K562 (cell line): ENCODE data around the gene RAP2B. TPM values are rescaled to one million over a fixed set of nuclear protein-coding genes. Genes with fewer than 3 reads are reported as not detected.

Experiments
- ARID3B ChIP-seq: fragments of 250-450 bp; sonication (Bioruptor Pico); IDR thresholded peaks from 2 replicates; pipeline ENCODE4 v1.4.0; 2020; ENCODE audit warnings: borderline replicate concordance
- CBX8 ChIP-seq: fragments of 200-600 bp; sonication (generic); IDR thresholded peaks from 2 replicates; pipeline ENCODE4 v1.6.1; 2012; ENCODE audit warnings: borderline replicate concordance, mixed run types, low read depth, mild to moderate bottlenecking, moderate library complexity, mixed read lengths, low read length, control low read depth, inconsistent platforms; ENCODE audit not compliant: poor library complexity, severe bottlenecking; ENCODE audit errors: extremely low read depth
- CEBPG ChIP-seq, 3 experiments: fragments of 200-800 bp in 1 of 3; sonication (Bioruptor generic) in 1 of 3; sonication (generic) in 1 of 3; formaldehyde crosslinking in 1 of 3; IDR thresholded peaks in 2 of 3; conservative IDR thresholded peaks in 1 of 3; 2 replicates each; pipeline versions ENCODE4 v1.6.1 to v1.8.0; 2016 to 2022; ENCODE audit warnings: missing compliant biosample characterization in 2 of 3, missing genetic modification characterization in 2 of 3, mild to moderate bottlenecking in 1 of 3, missing genetic modification reagents in 1 of 3
- DPF2 ChIP-seq: fragments of 450-650 bp; IDR thresholded peaks from 2 replicates; pipeline ENCODE4 v1.6.1; 2016
- E2F8 ChIP-seq: fragments of 450-650 bp; IDR thresholded peaks from 2 replicates; pipeline ENCODE4 v1.7.1; 2018; ENCODE audit warnings: mild to moderate bottlenecking, low read depth; ENCODE audit not compliant: partially characterized antibody
- GTF2E2 ChIP-seq: fragments of 200-800 bp; sonication (Bioruptor generic); IDR thresholded peaks from 2 replicates; pipeline ENCODE4 v1.6.1; 2016; ENCODE audit warnings: missing genetic modification characterization, missing compliant biosample characterization
- HMGXB4 ChIP-seq: sonication (generic); formaldehyde crosslinking; IDR thresholded peaks from 2 replicates; pipeline ENCODE4 v1.8.1; 2023; ENCODE audit warnings: mild to moderate bottlenecking, missing genetic modification reagents
- IRF1 ChIP-seq: sonication (generic); formaldehyde crosslinking; IDR thresholded peaks from 2 replicates; pipeline ENCODE4 v1.8.0; 2022; ENCODE audit warnings: missing genetic modification reagents, mild to moderate bottlenecking, borderline replicate concordance
- JUN ChIP-seq, 2 experiments: sonication (generic) in 1 of 2; formaldehyde crosslinking in 1 of 2; IDR thresholded peaks; 2 replicates each; pipeline versions ENCODE4 v1.6.1 to v1.8.0; 2012 to 2022; ENCODE audit warnings: borderline replicate concordance in 2 of 2, mild to moderate bottlenecking in 2 of 2, improper control_type of control experiment in 1 of 2, low read depth in 1 of 2, low read length in 1 of 2, missing genetic modification reagents in 1 of 2
- MAFK ChIP-seq: IDR thresholded peaks from 2 replicates; pipeline ENCODE4 v1.6.1; 2011; ENCODE audit warnings: low read length, improper control_type of control experiment
- RAD21 ChIP-seq, 2 experiments: fragments of 250-450 bp in 1 of 2; fragments of 450-650 bp in 1 of 2; sonication (Bioruptor Pico) in 1 of 2; formaldehyde crosslinking in 1 of 2; IDR thresholded peaks in 1 of 2; conservative IDR thresholded peaks in 1 of 2; 2 replicates each; pipeline versions ENCODE4 v1.4.0 to v1.8.0; 2020 to 2022; ENCODE audit warnings: mild to moderate bottlenecking in 2 of 2, moderate library complexity in 1 of 2
- RBM34 ChIP-seq: fragments of 200-400 bp; formaldehyde crosslinking; IDR thresholded peaks from 2 replicates; pipeline ENCODE4 v1.6.1; 2018; ENCODE audit warnings: low read length, borderline replicate concordance; ENCODE audit not compliant: insufficient read depth
- TBP ChIP-seq: optimal IDR thresholded peaks from 2 replicates; pipeline ENCODE3; 2011; ENCODE audit warnings: low read depth, low read length, improper control_type of control experiment
- XRCC3 ChIP-seq: fragments of 450-650 bp; IDR thresholded peaks from 2 replicates; pipeline ENCODE4 v1.6.1; 2017; ENCODE audit warnings: mild to moderate bottlenecking, moderate library complexity
- ZNF316 ChIP-seq: fragments of 450-650 bp; IDR thresholded peaks from 2 replicates; pipeline ENCODE4 v1.6.1; 2016
- ZNF408 ChIP-seq: fragments of 250-450 bp; sonication (Bioruptor Pico); IDR thresholded peaks from 2 replicates; pipeline ENCODE4 v1.4.0; 2020; ENCODE audit warnings: low read depth, mild to moderate bottlenecking, moderate library complexity
- ZNF445 ChIP-seq: fragments of 250-450 bp; sonication (Bioruptor Pico); IDR thresholded peaks from 2 replicates; pipeline ENCODE4 v1.4.0; 2020; ENCODE audit warnings: low read depth, mild to moderate bottlenecking, moderate library complexity
- ZNF584 ChIP-seq: fragments of 200-800 bp; sonication (Bioruptor generic); IDR thresholded peaks from 2 replicates; pipeline ENCODE4 v1.6.1; 2016; ENCODE audit warnings: low read depth, mild to moderate bottlenecking, missing genetic modification characterization, missing compliant biosample characterization
- polyA plus RNA-seq, 8 experiments: library from polyadenylated mRNA; depleted of rRNA in 4 of 8; stranded (reverse) in 5 of 8; unstranded in 3 of 8; fragments of >200 nt; fragmentation: Nextera tagmentation in 2 of 8; fragmentation: Illumina TruSeq in 1 of 8; extraction: Ambion mirVana in 2 of 8; extraction: Trizol in 1 of 8; gene quantifications; 2 replicates each; pipeline versions ENCODE4 v1.2.1 to v1.2.3, GENCODE V29; 2011 to 2014; ENCODE audit warnings: inconsistent platforms in 1 of 8, missing spikeins in 1 of 8
- total RNA-seq, 7 experiments: library from RNA; depleted of rRNA in 6 of 7; stranded (reverse); fragments of >200 nt in 6 of 7; fragmentation: Illumina TruSeq in 2 of 7; extraction: Trizol in 2 of 7; gene quantifications; 2 replicates each; pipeline versions ENCODE4 v1.2.1 to v1.2.3, GENCODE V29; 2011 to 2021; ENCODE audit warnings: low replicate concordance in 1 of 7

Gene RAP2B
- total and polyA plus RNA-seq, 9 of the 15 experiments (the other 6 are each of a cell fraction or from before 2014, with no cell fraction given), result 9.4 to 31.2 (median 15.8) TPM

- no peak for TF ChIP-seq RAD21 (CRISPR knock-in tag; conservative IDR thresholded peaks at IDR 0.05 in 1 of 2, IDR thresholded peaks at IDR 0.05 in 1 of 2)
- no peak for TF ChIP-seq RBM34
- no peak for TF ChIP-seq XRCC3
- TF ChIP-seq JUN (IDR thresholded peaks at IDR 0.05; ENCODE audit: borderline replicate concordance, low read depth, low read length), result peak; percentile 50; the same call in 1 of the 2 replicates
- TF ChIP-seq JUN (CRISPR knock-in tag; IDR thresholded peaks at IDR 0.05; ENCODE audit: borderline replicate concordance), result no peak
- no peak for TF ChIP-seq ZNF445 (CRISPR knock-in tag)
- no peak for TF ChIP-seq ZNF584 (CRISPR knock-in tag)
- TF ChIP-seq HMGXB4 (CRISPR knock-in tag), result no peak
- TF ChIP-seq ARID3B (CRISPR knock-in tag), result no peak
- peak; percentile 41; the same call in 1 of the 2 replicates for TF ChIP-seq DPF2
- TF ChIP-seq CEBPG (CRISPR knock-in tag; IDR thresholded peaks at IDR 0.05), result no peak
- TF ChIP-seq CEBPG (tag; conservative IDR thresholded peaks at IDR 0.05 in 1 of 2, IDR thresholded peaks at IDR 0.05 in 1 of 2), result peak in 1 of 2 experiments; percentile 76; a peak in 2 of 4 replicates
- TF ChIP-seq ZNF408 (CRISPR knock-in tag), result no peak
- peak; percentile 77 for TF ChIP-seq ZNF316
- TF ChIP-seq IRF1 (CRISPR knock-in tag), result no peak
- no peak for TF ChIP-seq TBP
- TF ChIP-seq GTF2E2, result no peak
- peak; percentile 68 for TF ChIP-seq MAFK
- no peak for TF ChIP-seq E2F8
- TF ChIP-seq CBX8, result no peak
These were observed 23.5 kb upstream of the RAP2B start (continued) for GRCh38 chr3:153138276-153139210.
